Stimulated activated CD8-positive, alpha-beta memory T cell treated with anti-CD3 and anti-CD28 coated beads, Interleukin-12 subunit alpha, Interleukin-12 subunit beta, amount 100 ng/mL, for 1 hour (primary cell): ENCODE results near the gene IL36A.

Source experiments
- DNase-seq: peaks from one replicate; pipeline ENCODE4 v3.0.0-alpha.2; 2020; ENCODE audit warnings: low read depth

Gene IL36A

GRCh38 chr2:113007250-113007649 lies 2.0 kb downstream of the IL36A start:
- no peak for DNase-seq

GRCh38 chr2:113009622-113010021 lies 4.4 kb downstream of the IL36A start:
- no peak for DNase-seq

GRCh38 chr2:113010088-113010487 lies 4.8 kb downstream of the IL36A start:
- DNase-seq, result no peak

GRCh38 chr2:113011108-113011507 lies 5.8 kb downstream of the IL36A start:
- DNase-seq, result no peak

- no peak for DNase-seq
Measured at GRCh38 chr2:113012436-113013335, 7.4 kb downstream of the IL36A start.

GRCh38 chr2:113013336-113013661 lies 8.0 kb downstream of the IL36A start:
- no peak for DNase-seq

GRCh38 chr2:113014067-113014466 lies 8.8 kb downstream of the IL36A start:
- no peak for DNase-seq

GRCh38 chr2:113015042-113015441 lies 9.8 kb downstream of the IL36A start:
- DNase-seq, result no peak

GRCh38 chr2:113015655-113016054 lies 10.4 kb downstream of the IL36A start:
- DNase-seq, result no peak

GRCh38 chr2:113018509-113018908 lies 13.2 kb downstream of the IL36A start:
- DNase-seq, result no peak

GRCh38 chr2:113021312-113021711 lies 16.1 kb downstream of the IL36A start:
- DNase-seq, result no peak

GRCh38 chr2:113024764-113025163 lies 19.5 kb downstream of the IL36A start:
- no peak for DNase-seq

GRCh38 chr2:113025737-113026136 lies 20.5 kb downstream of the IL36A start:
- DNase-seq, result no peak

GRCh38 chr2:113027691-113028090 lies 22.4 kb downstream of the IL36A start:
- no peak for DNase-seq

- no peak for DNase-seq
Measured at GRCh38 chr2:113028112-113028511, 22.9 kb downstream of the IL36A start.

GRCh38 chr2:113032737-113033136 lies 27.5 kb downstream of the IL36A start:
- no peak for DNase-seq

- DNase-seq, result no peak
Measured at GRCh38 chr2:113034016-113034415, 28.8 kb downstream of the IL36A start.

GRCh38 chr2:113036763-113037162 lies 31.5 kb downstream of the IL36A start:
- no peak for DNase-seq

GRCh38 chr2:113038291-113038690 lies 33.0 kb downstream of the IL36A start:
- no peak for DNase-seq

GRCh38 chr2:113039158-113039557 lies 33.9 kb downstream of the IL36A start:
- DNase-seq, result no peak

GRCh38 chr2:113039719-113040118 lies 34.5 kb downstream of the IL36A start:
- no peak for DNase-seq

GRCh38 chr2:113041871-113042270 lies 36.6 kb downstream of the IL36A start:
- no peak for DNase-seq

- no peak for DNase-seq
Measured at GRCh38 chr2:113046465-113046864, 41.2 kb downstream of the IL36A start.
